Hematopoietic multipotent progenitor cell treated with erythropoietin and hydrocortisone succinate and interleukin-3 and kit ligand, for 6 days (in vitro differentiated cells): ENCODE measurements around the gene ESD.
A peak's percentile ranks its signal among the peaks of the same experiment; 100 is the strongest.
"Not testable (repeated sequence)": the region's sequence is repeated elsewhere in the genome, so short reads cannot be mapped to it uniquely, and the experiment has no call there.

Experiments
- DNase-seq: peaks from one replicate; pipeline ENCODE4 v3.0.0-alpha.2; 2015

ESD gene

GRCh38 chr13:46796515-46797474, at the start of gene ESD:
Gene ESD, minus strand, starts transcription at chr13:46797161. Its CDS starts 5,748 bp downstream, at chr13:46791413.
- DNase-seq: peak; percentile 97

GRCh38 chr13:46846726-46847125, 49.8 kb upstream of the ESD start:
- no peak for DNase-seq

- DNase-seq: no peak
Observed at GRCh38 chr13:46845146-46845545, 48.2 kb upstream of the ESD start.

GRCh38 chr13:46844431-46844830, 47.5 kb upstream of the ESD start:
- no peak for DNase-seq

- no peak for DNase-seq
Observed at GRCh38 chr13:46839399-46839798, 42.4 kb upstream of the ESD start.

GRCh38 chr13:46834657-46835056, 37.7 kb upstream of the ESD start:
- DNase-seq: no peak

GRCh38 chr13:46831588-46832194, 34.7 kb upstream of the ESD start:
- peak; percentile 74 for DNase-seq

GRCh38 chr13:46830405-46831005, 33.5 kb upstream of the ESD start:
- no peak for DNase-seq

- no peak for DNase-seq
Observed at GRCh38 chr13:46822551-46822950, 25.6 kb upstream of the ESD start.

- DNase-seq: no peak
Observed at GRCh38 chr13:46817838-46818476, 21.0 kb upstream of the ESD start.

- DNase-seq: no peak
Observed at GRCh38 chr13:46817095-46817494, 20.1 kb upstream of the ESD start.

GRCh38 chr13:46816371-46816770, 19.4 kb upstream of the ESD start:
- no peak for DNase-seq

GRCh38 chr13:46812301-46812797, 15.4 kb upstream of the ESD start:
- DNase-seq: no peak

- DNase-seq: no peak
Observed at GRCh38 chr13:46810440-46810839, 13.5 kb upstream of the ESD start.

GRCh38 chr13:46804921-46805320, 8.0 kb upstream of the ESD start:
- not testable (repeated sequence) for DNase-seq

GRCh38 chr13:46804391-46804815, 7.4 kb upstream of the ESD start:
- DNase-seq: no peak

- DNase-seq: no peak
Observed at GRCh38 chr13:46803586-46803985, 6.6 kb upstream of the ESD start.

- DNase-seq: no peak
Observed at GRCh38 chr13:46801858-46802257, 4.9 kb upstream of the ESD start.

GRCh38 chr13:46799139-46799538, 2.2 kb upstream of the ESD start:
- peak; percentile 27 for DNase-seq

- DNase-seq: peak; percentile 21
Observed at GRCh38 chr13:46797501-46798237, 708 bp upstream of the ESD start.

- DNase-seq: peak; percentile 16
Observed at GRCh38 chr13:46796129-46796514, 839 bp downstream of the ESD start.

- no peak for DNase-seq
Observed at GRCh38 chr13:46795321-46795720, 1.6 kb downstream of the ESD start.
